ENCODE data around the gene FAM171A2.
"Not testable (repeated sequence)": the region's sequence is repeated elsewhere in the genome, so short reads cannot be mapped to it uniquely, and the experiment has no call there.

Gene FAM171A2

DNA sequence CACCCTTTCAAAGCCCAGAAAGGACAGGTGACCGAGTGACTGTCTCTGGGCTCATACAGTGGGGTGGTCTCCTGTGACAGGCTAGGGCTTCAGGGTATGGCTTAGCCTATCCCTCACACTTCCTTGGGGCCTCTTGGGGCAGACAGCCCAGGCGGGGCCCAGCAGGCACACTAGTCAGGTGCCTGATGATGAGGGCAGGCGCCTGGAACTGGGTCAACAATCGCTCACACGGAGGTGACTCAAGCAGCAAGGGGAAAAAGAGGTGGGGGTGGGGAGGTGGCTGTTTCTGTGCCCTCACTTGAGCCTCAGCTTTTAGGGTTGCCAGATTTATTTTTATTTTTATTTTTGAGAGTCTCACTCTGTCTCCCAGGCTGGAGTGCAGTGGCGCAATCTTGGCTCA, 25.0 kb downstream of the FAM171A2 start:
- TF ChIP-seq, protein P1, sequence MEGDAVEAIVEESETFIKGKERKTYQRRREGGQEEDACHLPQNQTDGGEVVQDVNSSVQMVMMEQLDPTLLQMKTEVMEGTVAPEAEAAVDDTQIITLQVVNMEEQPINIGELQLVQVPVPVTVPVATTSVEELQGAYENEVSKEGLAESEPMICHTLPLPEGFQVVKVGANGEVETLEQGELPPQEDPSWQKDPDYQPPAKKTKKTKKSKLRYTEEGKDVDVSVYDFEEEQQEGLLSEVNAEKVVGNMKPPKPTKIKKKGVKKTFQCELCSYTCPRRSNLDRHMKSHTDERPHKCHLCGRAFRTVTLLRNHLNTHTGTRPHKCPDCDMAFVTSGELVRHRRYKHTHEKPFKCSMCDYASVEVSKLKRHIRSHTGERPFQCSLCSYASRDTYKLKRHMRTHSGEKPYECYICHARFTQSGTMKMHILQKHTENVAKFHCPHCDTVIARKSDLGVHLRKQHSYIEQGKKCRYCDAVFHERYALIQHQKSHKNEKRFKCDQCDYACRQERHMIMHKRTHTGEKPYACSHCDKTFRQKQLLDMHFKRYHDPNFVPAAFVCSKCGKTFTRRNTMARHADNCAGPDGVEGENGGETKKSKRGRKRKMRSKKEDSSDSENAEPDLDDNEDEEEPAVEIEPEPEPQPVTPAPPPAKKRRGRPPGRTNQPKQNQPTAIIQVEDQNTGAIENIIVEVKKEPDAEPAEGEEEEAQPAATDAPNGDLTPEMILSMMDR (IDR thresholded peaks at IDR 0.05; ENCODE audit: low read depth, low read length), result no peak
- no peak overlapping the region for H3K4me3 ChIP-seq (ENCODE audit: low read depth, low read length)

DNA sequence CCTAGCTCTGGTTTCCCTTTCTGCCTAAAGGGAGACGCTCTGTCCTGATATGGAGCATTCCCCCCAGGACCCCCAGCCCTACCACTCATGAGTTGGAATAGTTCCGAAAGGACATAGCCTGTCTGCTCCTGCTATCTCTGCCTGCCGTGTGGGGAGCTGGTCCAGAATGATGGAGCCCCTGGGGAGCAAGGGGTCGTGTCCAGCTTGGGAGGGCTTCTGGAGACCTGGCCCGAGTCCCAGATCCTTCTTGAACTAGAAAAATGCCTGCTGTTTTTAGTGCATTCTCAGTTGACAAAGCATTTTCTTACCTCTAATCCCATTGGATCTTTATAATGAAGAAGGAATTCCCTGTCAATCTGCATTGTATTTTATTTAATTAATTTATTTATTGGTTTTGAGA, 27.7 kb downstream of the FAM171A2 start:
- H3K4me3 ChIP-seq (ENCODE audit: low read depth, low read length), result no peak overlapping the region
- TF ChIP-seq, protein P1 (IDR thresholded peaks at IDR 0.05; ENCODE audit: low read depth, low read length), result no peak

DNA sequence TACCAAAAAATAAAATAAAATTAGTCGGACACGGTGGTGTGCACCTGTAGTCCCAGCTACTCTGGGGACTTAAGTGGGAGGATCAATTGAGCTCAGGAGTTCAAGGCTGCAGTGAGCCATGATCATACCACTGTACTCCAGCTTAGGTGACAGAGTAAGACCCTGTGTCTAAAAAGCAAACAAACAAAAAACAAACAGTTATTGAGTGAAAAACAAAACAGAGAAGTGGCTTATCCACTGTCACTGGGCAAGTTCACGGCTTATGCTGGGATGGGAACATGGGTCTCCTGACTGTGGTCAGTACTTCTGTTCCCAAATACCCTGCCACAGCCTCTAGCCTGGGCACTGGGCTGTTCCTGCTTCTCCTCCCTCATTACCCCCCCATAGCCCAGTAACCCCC, 28.1 kb downstream of the FAM171A2 start:
- TF ChIP-seq, protein P1 (IDR thresholded peaks at IDR 0.05; ENCODE audit: low read depth, low read length), result no peak
- no peak overlapping the region for H3K4me3 ChIP-seq (ENCODE audit: low read depth, low read length)

DNA sequence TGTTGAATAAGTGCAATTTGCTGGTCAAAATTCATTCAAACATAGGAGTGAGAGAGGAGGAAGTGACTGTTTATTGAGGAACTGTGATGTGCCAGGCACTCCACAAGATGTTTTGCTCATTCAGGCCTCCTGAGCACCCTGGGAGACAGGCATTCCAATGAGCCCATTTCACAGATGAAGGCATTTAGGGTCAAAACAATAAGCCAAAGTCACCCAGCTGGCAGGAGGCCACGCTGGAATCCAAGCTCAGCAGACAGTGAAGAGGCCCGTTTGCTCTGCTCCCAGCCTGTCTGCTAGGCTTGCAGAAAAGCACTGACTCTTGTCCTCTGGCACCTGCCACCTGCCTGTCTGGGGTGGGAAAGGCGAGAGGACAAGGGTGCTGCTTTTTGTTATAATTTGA, 28.9 kb downstream of the FAM171A2 start:
- no peak overlapping the region for H3K4me3 ChIP-seq (ENCODE audit: low read depth, low read length)
- TF ChIP-seq, protein P1 (IDR thresholded peaks at IDR 0.05; ENCODE audit: low read depth, low read length), result no peak

DNA sequence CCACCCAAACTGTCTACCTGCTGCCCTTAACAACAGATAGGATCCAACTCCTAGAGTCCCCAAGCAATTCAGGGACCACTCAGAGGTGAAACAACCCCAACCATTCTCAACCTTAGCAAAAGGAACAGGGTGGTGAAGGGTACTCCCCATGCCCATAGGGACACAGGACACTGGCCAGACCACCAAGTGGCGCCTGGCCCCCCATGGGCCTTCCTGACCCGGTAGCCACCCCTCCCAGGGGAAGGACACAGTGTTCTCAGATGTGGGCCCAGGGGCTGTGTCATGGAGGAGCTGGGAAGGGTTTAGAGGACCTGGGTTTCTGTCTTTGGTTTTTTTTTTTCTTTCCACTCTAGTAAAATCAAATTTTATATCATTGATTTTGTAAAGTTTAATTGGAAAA, 29.3 kb downstream of the FAM171A2 start:
- TF ChIP-seq, protein P1 (IDR thresholded peaks at IDR 0.05; ENCODE audit: low read depth, low read length), result no peak
- H3K4me3 ChIP-seq (ENCODE audit: low read depth, low read length), result no peak overlapping the region

DNA sequence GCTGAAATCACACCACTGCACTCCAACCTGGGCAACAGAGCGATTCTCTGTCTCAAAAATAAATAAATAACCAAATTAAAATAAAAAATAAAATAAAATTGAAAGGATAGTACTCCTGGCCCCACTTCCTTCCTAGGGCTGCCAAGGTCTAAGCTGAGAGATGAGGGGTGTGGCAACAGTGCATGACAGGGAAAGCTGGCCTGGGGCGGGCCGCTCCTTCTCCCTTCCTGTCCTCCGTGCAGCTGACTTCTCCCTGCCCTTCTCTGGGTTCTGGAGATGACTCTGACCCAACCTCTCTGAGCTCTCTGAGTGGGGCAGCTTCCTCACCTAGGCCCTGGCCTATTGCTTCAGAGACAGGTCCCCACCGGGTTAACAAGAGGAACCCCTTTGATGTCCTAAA, 30.3 kb downstream of the FAM171A2 start:
- TF ChIP-seq, protein P1 (IDR thresholded peaks at IDR 0.05; ENCODE audit: low read depth, low read length), result no peak

DNA sequence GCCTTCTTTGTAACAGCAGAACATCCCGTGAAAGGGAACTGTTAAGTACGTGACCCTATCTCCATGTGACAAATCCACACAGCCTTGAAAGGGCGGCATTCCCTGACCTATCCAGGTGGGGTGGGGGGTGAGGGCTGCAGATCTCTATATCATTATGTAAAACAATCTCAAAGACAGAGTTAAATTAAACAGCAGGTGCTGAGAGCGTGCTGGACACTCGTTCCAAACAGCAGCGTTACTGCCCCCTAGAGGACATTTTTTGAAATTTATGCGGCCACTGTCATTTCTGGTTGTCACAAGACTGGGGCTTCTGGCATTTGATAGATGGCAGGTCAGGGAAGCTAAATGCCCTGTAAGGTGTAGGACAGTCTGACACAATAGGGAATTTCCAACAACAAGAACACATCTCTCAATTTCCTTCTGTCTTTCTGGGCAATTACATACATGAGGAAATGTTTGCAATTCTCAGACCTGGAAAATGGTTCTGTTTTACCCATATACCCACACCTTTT, 32.3 kb downstream of the FAM171A2 start:
- no peak overlapping the region for H3K4me3 ChIP-seq (ENCODE audit: low read depth, low read length)
- TF ChIP-seq, protein P1 (IDR thresholded peaks at IDR 0.05; ENCODE audit: low read depth, low read length), result peak; percentile 61; the same call in 1 of the 2 replicates

More for the DNA sequence above, 30.3 kb downstream of the FAM171A2 start:
- H3K4me3 ChIP-seq (ENCODE audit: low read depth, low read length), result no peak overlapping the region

DNA sequence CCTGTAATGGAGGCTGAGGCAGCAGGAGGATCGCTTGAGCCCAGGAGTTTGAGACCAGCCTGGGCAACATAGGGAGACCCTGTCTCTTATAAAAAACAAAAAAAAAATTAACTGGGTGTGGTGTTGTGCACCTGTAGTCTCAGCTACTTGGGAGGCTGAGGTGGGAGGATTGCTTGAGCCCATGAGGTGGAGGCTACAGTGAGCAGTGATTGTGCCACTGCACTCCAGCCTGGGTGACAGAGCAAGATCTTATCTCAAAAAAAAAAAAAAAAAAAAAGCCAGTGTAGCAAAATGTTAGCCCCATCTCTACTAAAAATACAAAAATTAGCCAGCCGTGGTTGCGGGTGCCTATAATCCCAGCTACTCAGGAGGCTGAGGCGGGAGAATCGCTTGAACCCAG, 33.4 kb downstream of the FAM171A2 start:
- not testable (repeated sequence) for H3K4me3 ChIP-seq (ENCODE audit: low read depth, low read length)

DNA sequence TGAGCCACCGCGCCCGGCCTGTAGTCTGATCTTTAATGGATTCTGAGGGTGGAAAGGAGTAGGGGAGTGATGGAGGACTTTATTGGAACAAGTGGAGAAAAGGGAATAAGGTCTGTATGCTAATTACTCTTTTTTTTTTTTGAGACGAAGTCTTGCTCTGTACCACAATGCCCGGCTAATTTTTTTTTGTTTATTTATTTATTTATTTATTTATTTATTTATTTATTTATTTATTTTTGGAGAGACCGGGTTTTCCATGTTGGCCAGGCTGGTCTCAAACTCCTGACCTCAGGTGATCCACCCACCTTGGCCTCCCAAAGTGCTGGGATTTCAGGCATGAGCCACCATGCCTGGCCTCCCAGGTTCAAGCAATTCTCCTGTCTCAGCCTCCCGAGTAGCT, 34.1 kb downstream of the FAM171A2 start:
- not testable (repeated sequence) for H3K4me3 ChIP-seq (ENCODE audit: low read depth, low read length)
